RWPE1 (cell line): ENCODE measurements around the gene OXCT1.

Experiments
- CTCF ChIA-PET: fragments of 350-600 bp; sonication (Branson Sonifier 250); formaldehyde crosslinking; extraction: SDS; loops from one replicate; lab custom pipeline; 2021; lab: Yijun Ruan, JAX
- POLR2A ChIA-PET: fragments of 400-600 bp; formaldehyde crosslinking; extraction: SDS; loops from one replicate; lab custom pipeline; 2020; ENCODE audit warnings: antibody characterized with exemption; ENCODE audit not compliant: low non-redundant PET; lab: Yijun Ruan, JAX
- DNase-seq: peaks from one replicate; pipeline ENCODE4 v3.0.0; 2012; ENCODE audit warnings: low spot score
- H3K27ac ChIP-seq: fragments of 450-650 bp; 2 replicates; pipeline ENCODE4 v1.5.1; 2017
- CTCF ChIP-seq: fragments of 450-650 bp; conservative IDR thresholded peaks from 2 replicates; pipeline ENCODE4 v1.5.1; 2017; ENCODE audit warnings: low read depth, mild to moderate bottlenecking

Gene OXCT1

GRCh38 chr5:41883936-41884335, 13.7 kb upstream of the OXCT1 start:
- no peak for DNase-seq
- no peak for TF ChIP-seq CTCF
- no peak overlapping the region for H3K27ac ChIP-seq
- ChIA-PET CTCF (interaction anchor here (0.6 kb wide), 1 partner anchor 421 kb away, joined by 3 read pairs; no protein-coding TSS in a partner anchor), POLR2A (no interaction called here)

- no peak overlapping the region for H3K27ac ChIP-seq
- DNase-seq: no peak
- ChIA-PET POLR2A (no interaction called here), CTCF (no interaction called here)
- no peak for TF ChIP-seq CTCF
Observed at GRCh38 chr5:41883243-41883642, 13.0 kb upstream of the OXCT1 start.

- no peak for DNase-seq
- ChIA-PET CTCF (no interaction called here), POLR2A (no interaction called here)
- no peak overlapping the region for H3K27ac ChIP-seq
- TF ChIP-seq CTCF: no peak
Observed at GRCh38 chr5:41882765-41883164, 12.5 kb upstream of the OXCT1 start.

GRCh38 chr5:41878643-41879478, 8.6 kb upstream of the OXCT1 start:
- POLR2A ChIA-PET: no interaction called here
- no peak for DNase-seq
- no peak for TF ChIP-seq CTCF
- no peak overlapping the region for H3K27ac ChIP-seq
- CTCF ChIA-PET: no interaction called here

GRCh38 chr5:41878173-41878572, 7.9 kb upstream of the OXCT1 start:
- no peak for TF ChIP-seq CTCF
- CTCF ChIA-PET: no interaction called here

GRCh38 chr5:41877408-41877807, 7.2 kb upstream of the OXCT1 start:
- TF ChIP-seq CTCF: no peak
- CTCF ChIA-PET: no interaction called here
- no peak for DNase-seq
- POLR2A ChIA-PET: no interaction called here
- no peak overlapping the region for H3K27ac ChIP-seq

More at GRCh38 chr5:41878173-41878572, 7.9 kb upstream of the OXCT1 start:
- no peak overlapping the region for H3K27ac ChIP-seq
- no peak for DNase-seq
- POLR2A ChIA-PET: no interaction called here
